Stimulated activated CD8-positive, alpha-beta memory T cell treated with anti-CD3 and anti-CD28 coated beads, Interleukin-4, amount 100 ng/mL, for 1 hour (primary cell): ENCODE results near the gene HNRNPH3.

Experiments
- DNase-seq, 2 donors: peaks; one replicate each; pipeline ENCODE4 v3.0.0-alpha.2; 2020; ENCODE audit warnings: low read depth in 2 of 2, low spot score in 1 of 2

HNRNPH3 gene

DNA sequence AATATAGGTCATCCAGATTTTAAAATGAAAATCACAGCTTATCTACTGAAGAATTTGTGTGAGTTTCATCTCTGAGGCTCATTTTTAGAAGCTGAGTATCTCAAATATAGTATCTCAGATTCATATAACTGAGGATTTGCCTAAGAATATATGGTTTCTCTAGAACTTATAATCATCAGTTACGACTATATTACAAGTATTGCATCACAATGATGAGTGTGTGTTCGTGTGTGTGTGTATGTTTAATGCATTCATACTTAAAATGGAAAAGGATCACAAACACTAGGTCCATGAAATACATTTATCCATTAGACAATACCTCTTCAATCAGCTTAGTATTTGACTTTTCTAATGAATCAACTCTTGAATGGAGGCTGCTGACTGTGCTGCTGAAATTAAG is 53.9 kb downstream of the HNRNPH3 start:
- DNase-seq, result no peak
